Measurements from ENCODE around the gene RAB11FIP4. TPM values are rescaled to one million over a fixed set of nuclear protein-coding genes. Genes with fewer than 3 reads are reported as not detected.
"Not testable (repeated sequence)": the region's sequence is repeated elsewhere in the genome, so short reads cannot be mapped to it uniquely, and the experiment has no call there.

RAB11FIP4 gene
- total RNA-seq, 1 experiment from 2014 or later: 10.8 TPM

GRCh38 chr17:31381165-31381668 lies 10.3 kb upstream of the RAB11FIP4 start:
- Histone ChIP-seq H3K4me1 (ENCODE audit: control insufficient read depth, insufficient read depth, low read length) (no peaks in the 10 kb centered on the region), H3K36me3 (ENCODE audit: control insufficient read depth, insufficient read depth, low read length) (peaks cover under 1% of the 10 kb centered on the region; the same call in 1 of the 2 replicates), H3K27ac (ENCODE audit: low read length) (no peak overlapping the region), H3K9me3 (ENCODE audit: control insufficient read depth, insufficient read depth, low read depth, low read length) (no peaks in the 10 kb centered on the region), H3K27me3 (ENCODE audit: control insufficient read depth, insufficient read depth, low read length) (no peaks in the 10 kb centered on the region), H3K4me3 (ENCODE audit: low read depth in 2 of 2, low read length in 2 of 2) (no peak overlapping the region)
- in situ Hi-C loops (cut with HindIII; ENCODE audit: low pct_unique_long_range_greater_than_20kb, low sequenced_read_pairs): no loop called here
- TSS peak; percentile 17 for BruUV-seq (replicated peaks)
- DNase-seq (ENCODE audit: low read depth, low spot score) (no peak), ATAC-seq (no peak)
- intact Hi-C loops (cut with micrococcal nuclease; ENCODE audit: unreplicated experiment): no loop called here
- TF ChIP-seq SIN3A (IDR thresholded peaks at IDR 0.05; ENCODE audit: borderline replicate concordance, insufficient read depth, low read depth, low read length): no peak
- no peak for TF ChIP-seq CTCF (IDR thresholded peaks at IDR 0.05)
- TF ChIP-seq TCF7L2 (IDR thresholded peaks at IDR 0.05; ENCODE audit: low read depth, low read length): no peak
- no peak for TF ChIP-seq POLR2AphosphoS5 (IDR thresholded peaks at IDR 0.05; ENCODE audit: low read depth, low read length)
- TF ChIP-seq REST (IDR thresholded peaks at IDR 0.05; ENCODE audit: insufficient read depth in 1 of 2, low read depth in 2 of 2, low read length in 1 of 2): no peak
- CTCF ChIA-PET: no interaction called here
- POLR2A ChIA-PET: no interaction called here

GRCh38 chr17:31382668-31383275 lies 8.7 kb upstream of the RAB11FIP4 start:
- H3K4me1 ChIP-seq (ENCODE audit: control insufficient read depth, insufficient read depth, low read length); BruUV-seq (replicated peaks); H3K36me3 ChIP-seq (ENCODE audit: control insufficient read depth, insufficient read depth, low read length); H3K9me3 ChIP-seq (ENCODE audit: control insufficient read depth, insufficient read depth, low read depth, low read length); H3K27ac ChIP-seq (ENCODE audit: low read length); intact Hi-C loops (cut with micrococcal nuclease; ENCODE audit: unreplicated experiment); ATAC-seq; H3K4me3 ChIP-seq (ENCODE audit: low read depth in 2 of 2, low read length in 2 of 2); in situ Hi-C loops (cut with HindIII; ENCODE audit: low pct_unique_long_range_greater_than_20kb, low sequenced_read_pairs); DNase-seq (ENCODE audit: low read depth, low spot score); POLR2A ChIA-PET; H3K27me3 ChIP-seq (ENCODE audit: control insufficient read depth, insufficient read depth, low read length): not testable (repeated sequence)
- CTCF ChIA-PET: interaction anchor here (0.6 kb wide), 2 partner anchors 20 to 113 kb away, joined by 3 read pairs; no protein-coding TSS in a partner anchor

- H3K4me1 ChIP-seq (ENCODE audit: control insufficient read depth, insufficient read depth, low read length); DNase-seq (ENCODE audit: low read depth, low spot score); H3K36me3 ChIP-seq (ENCODE audit: control insufficient read depth, insufficient read depth, low read length); POLR2A ChIA-PET; H3K27ac ChIP-seq (ENCODE audit: low read length); H3K4me3 ChIP-seq (ENCODE audit: low read depth in 2 of 2, low read length in 2 of 2); H3K9me3 ChIP-seq (ENCODE audit: control insufficient read depth, insufficient read depth, low read depth, low read length); intact Hi-C loops (cut with micrococcal nuclease; ENCODE audit: unreplicated experiment); ATAC-seq; CTCF ChIA-PET; in situ Hi-C loops (cut with HindIII; ENCODE audit: low pct_unique_long_range_greater_than_20kb, low sequenced_read_pairs); BruUV-seq (replicated peaks); H3K27me3 ChIP-seq (ENCODE audit: control insufficient read depth, insufficient read depth, low read length): not testable (repeated sequence)
These were observed 8.0 kb upstream of the RAB11FIP4 start for GRCh38 chr17:31383488-31383887.
